Measurements from ENCODE around the gene LKAAEAR1. TPM values are rescaled to one million over a fixed set of nuclear protein-coding genes. Genes with fewer than 3 reads are reported as not detected.

The LKAAEAR1 gene
- total and polyA plus RNA-seq, 2 of the 13 experiments (the other 11 are each of a cell fraction or from before 2014, with no cell fraction given) = not detected

- TF ChIP-seq CSRNP1 (CRISPR knock-in tag; IDR thresholded peaks at IDR 0.05) (no peak), RFX5 (IDR thresholded peaks at IDR 0.05; ENCODE audit: low read depth, low read length) (no peak), NONO (IDR thresholded peaks at IDR 0.05) (no peak), NONO (CRISPR knock-in tag; conservative IDR thresholded peaks at IDR 0.05) (no peak), IRX3 (CRISPR knock-in tag; IDR thresholded peaks at IDR 0.05; ENCODE audit: borderline replicate concordance, low read depth) (no peak), ZNF720 (CRISPR knock-in tag; IDR thresholded peaks at IDR 0.05) (no peak), AHR (CRISPR knock-in tag; IDR thresholded peaks at IDR 0.05) (no peak), NCOA5 (CRISPR knock-in tag; IDR thresholded peaks at IDR 0.05) (no peak), ZHX1 (CRISPR knock-in tag; IDR thresholded peaks at IDR 0.05; ENCODE audit: low read depth) (no peak), DBP (CRISPR knock-in tag; IDR thresholded peaks at IDR 0.05; ENCODE audit: not compliant biosample characterization) (no peak), AGO2 (optimal IDR thresholded peaks at IDR 0.05; ENCODE audit: low read depth, low read length) (peak; percentile 23), HMGXB4 (CRISPR knock-in tag; IDR thresholded peaks at IDR 0.05; ENCODE audit: borderline replicate concordance in 1 of 2, low read depth in 1 of 2) (no peak), BORCS8-MEF2B (CRISPR knock-in tag; IDR thresholded peaks at IDR 0.05) (no peak; the same call in 1 of the 2 replicates), ZNF24 (IDR thresholded peaks at IDR 0.05) (no peak), HDAC1 (CRISPR knock-in tag; IDR thresholded peaks at IDR 0.05) (no peak), NFKB2 (CRISPR knock-in tag; IDR thresholded peaks at IDR 0.05; ENCODE audit: borderline replicate concordance) (0 out of 2 replicates have a peak, but pooled peaks have one; percentile 31), ZNF800 (CRISPR knock-in tag; IDR thresholded peaks at IDR 0.05) (no peak), KLF13 (CRISPR knock-in tag; IDR thresholded peaks at IDR 0.05) (0 out of 2 replicates have a peak, but pooled peaks have one; percentile 24), ATF1 (CRISPR knock-in tag; IDR thresholded peaks at IDR 0.05) (no peak)
These were observed 17.1 kb downstream of the LKAAEAR1 start (continued) for GRCh38 chr20:64067005-64067632.

Data from HepG2 (cell line).